ENCODE measurements around the gene ARHGAP30. TPM values are rescaled to one million over a fixed set of nuclear protein-coding genes. Genes with fewer than 3 reads are reported as not detected.
"Not testable (repeated sequence)": the region's sequence is repeated elsewhere in the genome, so short reads cannot be mapped to it uniquely, and the experiment has no call there.

ARHGAP30 gene
- total RNA-seq, 4 donors from 2014 or later = 0.88 to 3.4 (median 2.6) TPM

- H3K4me3 ChIP-seq = no peak overlapping the region
Measured at GRCh38 chr1:161069241-161069640, 450 bp downstream of the ARHGAP30 start.

GRCh38 chr1:161068306-161069234 is 1.1 kb downstream of the ARHGAP30 start:
- no peaks in the 10 kb centered on the region for H3K9me3 ChIP-seq
- H3K4me1 ChIP-seq = no peaks in the 10 kb centered on the region
- no peaks in the 10 kb centered on the region for H3K36me3 ChIP-seq
- H3K27ac ChIP-seq = no peak overlapping the region
- no peak for DNase-seq
- TF ChIP-seq CTCF (IDR thresholded peaks at IDR 0.05) (no peak), POLR2A (IDR thresholded peaks at IDR 0.05) (no peak)
- no peaks in the 10 kb centered on the region for H3K27me3 ChIP-seq
- no peak overlapping the region for H3K4me3 ChIP-seq
- intact Hi-C loops (cut with DNase I; ENCODE audit: low total_unique reads) = no loop called here

More at GRCh38 chr1:161069241-161069640, 450 bp downstream of the ARHGAP30 start:
- no peaks in the 10 kb centered on the region for H3K27me3 ChIP-seq
- no peaks in the 10 kb centered on the region for H3K36me3 ChIP-seq
- no peak for TF ChIP-seq POLR2A (IDR thresholded peaks at IDR 0.05)
- TF ChIP-seq CTCF (IDR thresholded peaks at IDR 0.05) = no peak
- intact Hi-C loops (cut with DNase I; ENCODE audit: low total_unique reads) = no loop called here
- no peak overlapping the region for H3K27ac ChIP-seq
- no peak for DNase-seq
- H3K9me3 ChIP-seq = no peaks in the 10 kb centered on the region
- H3K4me1 ChIP-seq = no peaks in the 10 kb centered on the region

DNA sequence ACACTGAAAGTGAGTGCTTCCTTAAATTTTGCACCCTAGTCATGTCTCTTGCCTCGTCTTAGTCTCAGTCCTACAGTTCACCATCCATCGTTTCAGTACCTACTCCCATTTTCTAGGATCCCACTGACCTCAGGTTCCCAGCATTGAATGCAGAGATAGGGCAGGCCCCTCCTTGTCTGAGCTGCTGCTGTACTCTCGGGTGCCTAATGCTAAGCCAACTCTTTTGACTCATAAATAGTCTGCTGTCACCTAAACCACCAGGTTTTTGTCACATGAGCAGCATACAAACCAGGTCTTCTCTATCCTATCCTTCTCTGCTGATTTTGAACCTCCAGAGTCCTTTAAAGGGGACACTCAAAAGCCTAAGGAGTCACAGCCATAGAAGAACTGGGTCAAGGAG is 3.0 kb downstream of the ARHGAP30 start:
- Histone ChIP-seq H3K27me3 (no peaks in the 10 kb centered on the region), H3K9me3 (no peaks in the 10 kb centered on the region), H3K27ac (no peak overlapping the region), H3K4me3 (no peak overlapping the region), H3K4me1 (no peaks in the 10 kb centered on the region), H3K36me3 (no peaks in the 10 kb centered on the region)
- intact Hi-C loops (cut with DNase I; ENCODE audit: low total_unique reads) = no loop called here
- no peak for TF ChIP-seq CTCF (IDR thresholded peaks at IDR 0.05)
- TF ChIP-seq POLR2A (IDR thresholded peaks at IDR 0.05) = no peak
- no peak for DNase-seq

DNA sequence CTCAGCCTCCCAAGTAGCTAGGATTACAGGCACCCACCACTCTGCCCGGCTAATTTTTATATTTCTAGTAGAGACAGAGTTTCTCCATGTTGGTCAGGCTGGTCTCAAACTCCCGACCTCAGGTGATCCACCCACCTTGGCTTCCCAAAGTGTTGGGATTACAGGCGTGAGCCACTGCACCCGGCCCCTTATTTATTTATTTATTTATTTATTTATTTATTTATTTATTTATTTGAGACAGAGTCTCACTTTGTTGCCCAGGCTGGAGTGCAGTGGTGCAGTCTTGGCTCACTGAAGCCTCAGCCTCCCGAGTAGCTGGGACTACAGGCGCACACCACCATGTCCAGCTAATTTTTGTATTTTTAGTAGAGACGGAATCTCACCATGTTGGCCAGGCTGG is 4.0 kb downstream of the ARHGAP30 start:
- H3K36me3 ChIP-seq; H3K27me3 ChIP-seq; DNase-seq; H3K9me3 ChIP-seq; H3K4me1 ChIP-seq; intact Hi-C loops (cut with DNase I; ENCODE audit: low total_unique reads); H3K27ac ChIP-seq; H3K4me3 ChIP-seq: not testable (repeated sequence)

DNA sequence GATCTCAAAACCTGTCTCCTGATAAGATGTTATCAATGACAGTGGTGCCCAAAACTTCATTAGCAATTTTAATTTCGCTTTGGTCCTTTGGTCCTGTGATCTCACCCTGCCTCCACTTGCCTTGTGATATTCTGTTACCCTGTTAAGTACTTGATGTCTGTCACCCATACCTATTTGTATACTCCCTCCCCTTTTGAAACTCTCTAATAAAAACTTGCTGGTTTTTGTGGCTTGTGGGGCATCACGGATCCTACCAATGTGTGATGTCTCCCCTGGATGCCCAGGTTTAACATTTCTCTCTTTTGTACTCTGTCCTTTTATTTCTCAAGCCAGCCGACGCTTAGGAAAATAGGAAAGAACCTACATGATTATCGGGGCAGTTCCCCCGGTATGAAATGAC is 5.8 kb downstream of the ARHGAP30 start:
- H3K27ac ChIP-seq; H3K27me3 ChIP-seq; H3K36me3 ChIP-seq; H3K4me3 ChIP-seq; DNase-seq; intact Hi-C loops (cut with DNase I; ENCODE audit: low total_unique reads); H3K4me1 ChIP-seq; H3K9me3 ChIP-seq: not testable (repeated sequence)

- H3K9me3 ChIP-seq = no peaks in the 10 kb centered on the region
- no peaks in the 10 kb centered on the region for H3K36me3 ChIP-seq
- intact Hi-C loops (cut with DNase I; ENCODE audit: low total_unique reads) = no loop called here
- TF ChIP-seq CTCF (IDR thresholded peaks at IDR 0.05) (no peak), POLR2A (IDR thresholded peaks at IDR 0.05) (no peak)
- no peak for DNase-seq
- H3K4me1 ChIP-seq = no peaks in the 10 kb centered on the region
- no peaks in the 10 kb centered on the region for H3K27me3 ChIP-seq
- no peak overlapping the region for H3K4me3 ChIP-seq
- H3K27ac ChIP-seq = no peak overlapping the region
Measured at GRCh38 chr1:161061419-161061818, 8.3 kb downstream of the ARHGAP30 start.
